Stimulated activated CD8-positive, alpha-beta memory T cell treated with anti-CD3 and anti-CD28 coated beads, Interleukin-7, amount 100 ng/mL, for 24 hours (primary cell): ENCODE results near the gene ZFYVE21.
A peak's percentile ranks its signal among the peaks of the same experiment; 100 is the strongest.
"Not testable (repeated sequence)": the region's sequence is repeated elsewhere in the genome, so short reads cannot be mapped to it uniquely, and the experiment has no call there.

Source experiments
- DNase-seq: peaks from one replicate; pipeline ENCODE4 v3.0.0-alpha.2; 2020; ENCODE audit warnings: low read depth

Gene ZFYVE21

DNA sequence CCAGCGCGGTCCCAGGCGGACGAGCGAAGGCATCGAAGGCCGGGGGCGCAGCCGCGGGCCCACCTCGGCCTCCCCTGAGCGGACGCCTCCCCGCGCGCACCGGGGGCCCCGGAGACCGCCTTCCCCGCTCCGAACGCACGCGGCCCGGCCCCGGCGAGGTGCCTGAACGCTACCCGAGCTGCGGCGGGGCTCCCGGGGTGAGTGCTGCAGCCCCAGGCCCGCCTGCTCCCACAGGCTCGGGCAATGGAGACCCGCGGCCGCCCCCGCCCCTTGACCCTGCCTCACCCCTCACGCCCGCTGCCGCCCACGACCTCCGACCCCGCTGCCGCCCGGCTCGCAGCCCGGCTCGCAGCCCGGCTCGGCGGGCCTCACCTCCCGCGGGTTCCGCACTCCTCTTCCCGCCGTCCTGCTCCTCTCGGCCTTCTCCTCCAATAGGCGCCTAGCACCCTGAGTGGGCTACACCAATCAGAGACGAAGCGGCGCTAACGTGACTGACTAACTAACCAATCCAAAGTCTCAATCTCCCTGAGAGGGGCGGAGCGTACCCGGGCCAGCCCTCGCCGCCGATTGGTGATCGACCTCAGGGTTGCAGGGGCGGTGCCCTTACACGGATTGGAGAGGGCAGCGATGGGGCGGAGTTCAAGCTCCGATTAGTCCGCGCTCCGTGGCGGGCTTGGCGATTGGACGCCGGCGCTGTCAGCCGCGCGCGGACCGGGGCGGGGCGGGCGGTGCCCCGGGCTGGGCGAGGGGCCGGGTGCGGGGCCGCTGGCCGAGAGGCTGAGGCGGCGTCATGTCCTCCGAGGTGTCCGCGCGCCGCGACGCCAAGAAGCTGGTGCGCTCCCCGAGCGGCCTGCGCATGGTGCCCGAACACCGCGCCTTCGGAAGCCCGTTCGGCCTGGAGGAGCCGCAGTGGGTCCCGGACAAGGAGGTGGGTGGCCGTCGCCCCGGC lies at the start of gene ZFYVE21, which contains the start of gene XRCC3:
ZFYVE21 (plus strand) TSS at position 759 of the 949 bp plus-strand sequence; CDS start at position 791, 32 bp downstream.
XRCC3 (minus strand) TSS at position 400 of the 949 bp plus-strand sequence. CDS start 4,364 bp downstream, outside the sequence.
- DNase-seq: peak; percentile 98

DNA sequence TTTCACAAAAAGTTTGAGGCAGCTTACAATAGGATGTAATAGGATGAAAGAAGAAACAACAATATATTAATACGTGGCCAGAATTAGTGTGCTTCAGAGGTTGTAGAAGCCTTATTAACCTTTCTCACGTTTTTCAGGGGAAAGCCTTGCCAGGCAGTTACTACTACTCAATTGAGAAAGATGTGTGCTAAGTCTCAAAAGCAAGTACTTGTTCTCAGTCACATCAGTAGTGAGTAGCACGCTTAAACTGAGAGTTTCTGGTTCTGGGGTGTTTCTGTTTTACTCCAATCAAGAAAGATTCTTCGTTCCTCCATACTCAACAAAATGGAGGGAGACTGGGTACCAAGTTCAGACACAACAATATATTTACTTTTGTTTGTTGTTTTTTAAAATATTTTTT lies 47.9 kb upstream of the ZFYVE21 start:
- no peak for DNase-seq

DNA sequence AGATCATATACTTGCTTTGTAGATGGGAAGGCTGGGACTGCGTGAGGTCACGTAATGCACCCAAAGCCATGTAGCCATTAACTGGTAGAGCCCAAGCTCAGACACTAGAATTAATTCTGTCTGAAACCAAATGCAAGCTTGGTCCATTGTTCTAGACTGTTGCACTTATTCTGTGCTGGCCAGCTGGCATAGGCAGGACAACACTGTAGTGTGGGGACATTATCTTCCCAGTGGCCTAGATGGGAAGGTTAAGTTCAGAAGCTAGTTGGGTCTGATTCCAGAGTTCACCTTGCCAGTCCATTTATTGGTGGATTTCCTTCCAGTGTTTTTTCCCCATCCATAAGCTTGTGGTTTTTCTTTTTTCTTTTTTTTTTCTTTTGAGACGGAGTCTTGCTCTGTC lies 47.5 kb upstream of the ZFYVE21 start:
- DNase-seq: no peak

DNA sequence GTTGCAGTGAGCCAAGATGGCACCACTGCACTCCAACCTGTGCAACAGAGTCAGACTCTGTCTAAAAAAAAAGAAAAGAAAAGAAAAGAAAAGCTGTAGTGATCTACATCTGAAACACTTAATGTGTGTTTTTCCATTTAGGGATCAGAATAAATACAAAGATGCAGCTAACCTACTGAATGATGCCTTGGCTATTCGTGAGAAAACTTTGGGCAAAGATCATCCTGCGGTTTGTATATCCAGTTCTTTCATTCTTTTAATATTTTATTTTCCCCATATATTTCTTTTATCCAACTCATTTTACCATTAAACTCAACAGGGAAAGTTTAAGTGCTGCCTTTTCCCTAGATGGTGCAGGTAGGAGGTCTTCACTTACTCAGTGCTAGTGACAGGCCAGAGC lies 46.2 kb upstream of the ZFYVE21 start:
- DNase-seq: no peak

DNA sequence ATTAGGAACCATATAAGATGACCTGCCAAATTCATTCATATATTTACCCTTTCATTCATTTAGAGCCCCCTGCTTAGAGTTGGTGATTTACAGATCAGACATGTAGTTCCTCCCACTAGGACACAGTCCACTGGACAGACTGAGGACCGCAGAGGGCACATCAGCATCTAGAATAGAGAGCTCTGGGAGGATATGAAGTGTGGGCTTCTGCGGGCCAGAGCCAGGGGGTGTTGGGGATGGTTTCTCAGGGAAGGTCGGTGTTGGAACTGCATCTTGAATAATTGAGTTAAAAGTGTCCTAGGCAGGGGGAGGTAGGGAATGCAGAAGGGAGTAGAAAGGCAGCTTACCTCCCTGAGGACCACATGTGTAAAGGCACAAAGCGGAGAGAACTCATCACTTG lies 43.7 kb upstream of the ZFYVE21 start:
- no peak for DNase-seq

DNA sequence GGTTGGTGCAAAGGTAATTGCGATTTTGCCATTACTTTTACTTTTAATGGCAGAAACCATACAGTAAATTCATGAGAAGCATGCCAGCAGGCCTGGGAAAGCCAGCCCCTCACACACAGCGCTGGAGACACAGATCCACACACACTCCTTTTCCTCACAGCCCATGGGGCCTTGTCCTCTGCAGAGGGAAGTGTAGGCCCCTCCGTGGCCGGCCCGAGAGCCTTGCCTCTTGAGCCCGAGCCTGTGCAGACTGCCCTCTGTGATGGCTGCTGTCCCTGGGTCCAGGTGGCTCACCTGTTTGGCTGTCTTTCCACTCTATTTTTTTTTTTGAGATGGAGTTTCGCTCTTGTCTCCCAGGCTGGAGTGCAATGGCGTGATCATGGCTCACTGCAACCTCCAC lies 39.7 kb upstream of the ZFYVE21 start:
- no peak for DNase-seq

DNA sequence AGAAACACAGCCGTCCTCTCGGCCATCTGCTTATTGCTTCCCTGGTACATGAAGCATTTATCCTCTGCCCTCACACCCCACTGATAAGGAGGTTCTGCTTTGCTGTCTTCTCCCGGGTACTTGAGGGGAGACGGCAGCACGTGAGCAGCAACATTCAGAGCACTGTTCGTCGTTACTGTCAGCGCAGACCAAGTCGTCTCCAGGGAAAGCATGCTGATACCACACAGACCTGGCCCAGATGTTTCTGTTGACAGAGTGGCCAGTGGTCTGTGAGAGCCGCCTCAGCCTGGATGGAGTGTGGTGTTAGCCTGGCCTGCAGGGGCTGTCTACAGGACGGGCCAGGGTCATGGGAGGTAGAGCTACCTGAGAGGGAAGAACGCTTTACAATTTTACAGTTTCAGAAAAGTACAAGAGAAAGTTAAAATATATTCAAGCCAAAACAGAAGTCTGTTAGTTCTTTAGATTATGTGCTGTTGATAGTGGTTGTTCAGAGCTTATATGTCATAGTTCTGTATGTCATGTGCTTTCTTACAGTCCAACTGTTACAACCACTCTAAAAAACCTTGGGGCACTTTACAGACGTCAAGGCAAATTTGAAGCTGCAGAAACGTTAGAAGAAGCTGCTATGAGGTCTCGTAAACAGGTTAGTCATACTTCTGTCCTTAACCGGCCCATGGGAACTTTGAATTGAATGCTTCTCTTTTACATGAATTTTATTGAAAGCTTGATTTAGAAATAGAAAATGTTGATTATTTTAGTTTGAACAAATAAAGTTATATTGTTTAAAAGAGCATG lies 38.5 kb upstream of the ZFYVE21 start:
- DNase-seq: no peak

DNA sequence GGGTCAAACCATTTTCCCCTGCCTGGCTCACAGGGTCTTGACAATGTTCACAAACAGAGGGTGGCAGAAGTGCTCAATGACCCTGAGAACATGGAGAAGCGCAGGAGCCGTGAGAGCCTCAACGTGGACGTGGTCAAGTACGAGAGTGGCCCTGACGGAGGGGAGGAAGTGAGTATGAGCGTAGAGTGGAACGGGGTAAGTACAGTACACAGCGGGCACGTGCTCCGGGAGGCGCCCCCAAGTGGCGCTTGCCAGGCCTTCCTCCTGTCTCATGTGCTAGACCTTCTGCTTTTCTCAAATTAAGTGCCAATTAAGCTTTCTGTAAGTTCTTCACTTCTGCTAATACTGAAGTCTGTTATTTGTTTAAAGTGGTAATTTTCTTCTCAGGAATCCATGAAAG lies 36.3 kb upstream of the ZFYVE21 start:
- DNase-seq: peak; percentile 12

DNA sequence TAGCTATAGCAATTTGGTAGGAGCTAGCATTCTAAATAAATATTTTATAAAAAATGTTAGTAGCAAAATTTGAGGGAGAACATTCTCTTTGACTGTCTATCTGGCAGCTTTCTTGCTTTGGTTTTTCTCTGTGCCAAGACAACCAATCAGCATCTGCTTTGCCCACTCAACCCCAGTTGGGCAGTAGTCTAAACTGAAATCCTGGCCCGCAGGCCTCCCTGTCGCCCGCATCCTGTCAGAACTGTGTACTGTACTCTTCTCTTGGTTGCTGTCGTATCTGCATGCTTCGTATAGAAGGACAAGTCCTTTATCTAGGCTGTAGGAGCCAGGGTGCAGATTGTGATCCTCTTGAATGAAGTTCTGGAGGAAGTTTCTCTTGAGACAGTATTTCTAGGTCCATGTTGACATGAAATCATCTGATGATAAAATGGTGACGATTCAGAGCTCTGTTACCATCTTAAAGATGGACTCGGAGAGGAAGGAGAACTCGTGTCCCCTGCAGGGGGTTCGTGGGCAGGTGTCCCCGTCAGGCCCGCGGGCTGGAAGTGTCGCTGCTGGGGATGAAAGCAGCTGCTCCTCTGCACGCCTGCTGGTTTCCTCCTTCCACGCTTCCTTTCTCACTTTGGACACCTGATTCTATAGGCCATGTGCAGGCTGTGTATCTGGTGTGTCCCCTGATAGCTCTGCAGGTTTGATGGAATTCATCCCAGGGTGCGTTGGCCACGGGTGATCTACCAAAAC lies 34.9 kb upstream of the ZFYVE21 start:
- DNase-seq: no peak

DNA sequence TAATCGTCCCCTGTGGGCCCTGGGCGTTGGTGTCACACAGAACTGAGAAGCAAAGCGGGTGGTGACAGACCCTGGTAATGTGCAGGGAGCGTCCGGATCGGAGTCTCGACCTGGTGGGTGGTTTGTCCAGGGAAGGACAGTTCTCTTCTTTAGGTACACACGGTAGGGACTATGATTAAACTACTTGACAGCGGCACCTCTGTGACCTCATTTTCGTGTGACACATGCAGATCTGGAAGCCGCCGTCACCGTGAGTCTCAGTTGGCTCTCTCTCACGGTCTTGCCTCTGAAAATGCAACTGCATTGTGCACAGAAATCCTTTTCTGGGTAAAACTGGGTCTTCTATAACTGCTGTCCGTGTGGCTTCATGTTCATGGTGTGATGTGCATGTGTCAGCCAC lies 32.5 kb upstream of the ZFYVE21 start:
- no peak for DNase-seq

DNA sequence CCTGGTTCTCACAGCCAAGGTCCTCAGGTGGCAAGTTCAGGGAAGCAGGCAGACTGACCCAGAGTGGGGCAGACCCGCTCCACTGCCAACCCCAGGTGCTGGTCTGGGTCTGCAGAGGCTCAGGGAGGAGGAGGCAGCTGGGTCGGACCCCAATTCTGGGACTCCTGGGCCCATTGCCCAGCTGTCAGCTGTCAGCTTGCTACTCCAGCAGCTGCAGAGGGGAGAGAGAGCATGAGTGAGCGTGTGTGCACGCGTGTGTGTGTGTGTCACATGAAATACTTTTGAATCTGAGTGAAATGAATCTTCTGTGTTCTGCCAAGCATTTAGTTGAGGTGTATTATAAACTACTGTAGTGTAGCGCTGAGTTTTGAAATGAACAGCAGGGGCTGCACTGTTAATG lies 31.1 kb upstream of the ZFYVE21 start:
- no peak for DNase-seq

DNA sequence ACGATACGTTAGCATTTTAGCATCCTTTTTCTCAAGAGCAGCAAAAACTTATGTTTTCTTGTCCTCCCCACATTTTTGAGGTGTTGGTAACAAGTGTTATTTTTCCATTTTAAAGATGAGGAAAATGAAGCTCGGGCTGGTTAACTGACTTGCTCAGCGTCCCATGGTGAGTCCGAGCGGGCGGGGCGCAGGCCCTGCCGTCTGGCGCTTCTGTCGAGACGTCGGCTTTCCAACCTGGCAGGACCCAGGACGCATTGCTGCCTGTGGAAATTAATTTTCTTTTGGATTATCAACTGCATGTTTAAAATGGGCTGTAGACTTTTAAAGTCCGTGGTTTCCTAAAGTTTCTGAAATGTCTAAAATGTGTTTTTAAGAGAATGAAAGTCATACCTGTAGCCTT lies 30.7 kb upstream of the ZFYVE21 start:
- no peak for DNase-seq

DNA sequence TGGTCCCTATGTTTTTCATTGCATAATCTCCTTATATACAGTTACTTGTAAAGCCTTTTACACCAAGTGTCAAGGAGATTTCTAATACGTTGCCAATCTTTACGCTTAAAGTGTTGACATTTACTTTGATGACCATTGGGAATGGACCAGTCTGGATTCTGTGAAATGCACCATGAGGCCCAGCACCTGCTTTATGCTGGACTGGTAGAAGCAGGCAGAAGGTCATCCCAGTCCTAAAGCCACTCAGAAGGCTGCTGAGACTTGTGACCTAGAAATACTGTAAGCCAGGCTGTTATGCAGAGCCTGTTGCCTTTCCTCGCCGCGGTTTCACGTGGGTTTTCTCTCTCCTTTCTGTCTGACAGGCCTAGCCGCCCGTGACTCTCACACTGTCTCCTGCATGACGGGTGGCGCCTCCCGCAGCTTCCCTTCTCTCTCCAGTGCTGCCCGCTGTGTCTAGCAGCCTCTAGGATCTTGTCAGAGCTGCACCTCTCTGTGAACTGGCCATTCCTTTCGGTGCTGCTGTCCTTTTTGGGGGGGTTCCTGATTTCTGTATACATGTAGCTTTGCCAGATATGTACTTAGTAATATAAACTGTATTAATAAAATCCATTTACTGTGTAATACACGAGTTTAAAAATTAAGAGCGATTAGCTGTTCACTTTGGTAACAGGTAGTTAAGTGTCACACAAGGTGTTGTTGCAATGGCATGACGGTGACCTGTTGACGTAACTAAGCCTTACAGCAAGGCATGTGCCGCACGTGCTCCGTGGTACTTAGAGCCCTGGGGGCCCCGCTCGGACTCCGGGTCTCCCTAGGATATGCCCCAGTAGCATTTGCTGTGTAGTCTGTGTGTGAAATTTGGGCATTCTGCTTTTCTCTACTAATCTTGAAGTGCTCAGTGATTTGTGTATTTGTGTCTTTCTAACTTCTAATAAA lies 30.1 kb upstream of the ZFYVE21 start:
- no peak for DNase-seq

DNA sequence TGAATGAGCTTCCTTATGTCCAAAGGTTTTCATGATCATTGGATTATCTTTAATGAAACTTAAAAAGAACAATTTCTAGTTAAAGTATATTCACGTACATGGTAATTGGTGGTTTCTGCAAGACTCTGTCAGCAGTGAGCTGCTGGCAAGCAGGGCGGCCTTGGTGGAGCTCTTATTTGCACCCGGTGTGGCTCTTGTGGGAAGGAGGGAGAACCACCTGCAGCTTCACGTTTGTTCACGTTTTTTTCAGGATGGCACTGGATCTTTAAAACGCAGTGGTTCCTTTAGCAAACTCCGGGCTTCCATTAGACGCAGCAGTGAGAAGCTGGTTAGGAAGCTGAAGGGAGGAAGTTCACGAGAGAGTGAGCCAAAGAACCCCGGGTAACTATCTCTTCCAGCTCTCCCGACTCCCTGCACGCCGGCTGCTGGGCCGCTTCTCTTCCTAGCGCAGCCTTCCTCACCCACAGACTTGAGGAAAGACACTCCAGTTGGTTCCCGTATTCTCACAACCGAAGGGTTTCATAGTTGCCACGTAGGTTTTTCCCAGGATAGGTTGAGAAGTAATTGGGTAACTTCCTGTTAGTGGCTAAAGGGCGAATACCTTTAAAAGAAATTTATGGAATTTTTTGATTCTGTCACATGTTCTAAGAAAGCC lies 28.7 kb upstream of the ZFYVE21 start:
- no peak for DNase-seq

DNA sequence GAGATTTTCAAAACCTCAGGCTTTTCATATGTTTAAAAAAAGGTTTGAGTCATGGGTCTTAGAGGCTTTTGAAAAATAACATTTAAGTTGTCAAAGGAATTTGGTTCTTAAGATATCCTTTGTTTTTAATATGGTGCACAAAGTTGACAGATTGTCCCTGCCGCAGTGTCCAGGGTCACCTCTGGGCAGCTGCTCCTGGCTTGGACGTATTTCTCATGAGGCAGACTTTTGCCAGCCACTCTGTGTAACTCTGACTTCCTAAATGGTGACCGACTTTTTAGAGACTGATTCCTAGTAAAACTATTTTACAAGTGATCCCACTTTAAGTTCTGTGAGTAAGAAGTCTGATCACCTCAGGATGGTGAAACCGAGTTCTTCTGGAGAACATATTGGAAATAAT lies 27.9 kb upstream of the ZFYVE21 start:
- no peak for DNase-seq

DNA sequence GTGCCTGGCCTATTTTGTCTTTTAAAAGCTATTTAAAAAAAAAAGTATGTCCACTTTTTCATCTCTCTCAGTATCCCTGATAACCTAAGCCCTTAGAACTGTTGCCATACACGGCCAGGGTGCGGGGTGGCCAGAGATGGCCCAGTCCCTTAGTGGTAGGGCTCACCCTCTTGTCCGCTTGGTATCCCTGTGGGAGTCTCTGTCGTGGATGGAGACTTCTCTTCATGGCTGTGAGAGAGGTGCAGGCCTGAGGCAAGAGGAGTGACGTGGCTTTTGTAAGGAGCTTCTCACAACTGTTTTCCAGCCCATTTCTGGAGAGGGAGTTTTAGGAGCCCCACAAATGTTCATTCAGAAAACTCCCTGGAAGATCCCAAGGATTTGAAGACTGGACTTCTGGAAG lies 27.2 kb upstream of the ZFYVE21 start:
- no peak for DNase-seq

DNA sequence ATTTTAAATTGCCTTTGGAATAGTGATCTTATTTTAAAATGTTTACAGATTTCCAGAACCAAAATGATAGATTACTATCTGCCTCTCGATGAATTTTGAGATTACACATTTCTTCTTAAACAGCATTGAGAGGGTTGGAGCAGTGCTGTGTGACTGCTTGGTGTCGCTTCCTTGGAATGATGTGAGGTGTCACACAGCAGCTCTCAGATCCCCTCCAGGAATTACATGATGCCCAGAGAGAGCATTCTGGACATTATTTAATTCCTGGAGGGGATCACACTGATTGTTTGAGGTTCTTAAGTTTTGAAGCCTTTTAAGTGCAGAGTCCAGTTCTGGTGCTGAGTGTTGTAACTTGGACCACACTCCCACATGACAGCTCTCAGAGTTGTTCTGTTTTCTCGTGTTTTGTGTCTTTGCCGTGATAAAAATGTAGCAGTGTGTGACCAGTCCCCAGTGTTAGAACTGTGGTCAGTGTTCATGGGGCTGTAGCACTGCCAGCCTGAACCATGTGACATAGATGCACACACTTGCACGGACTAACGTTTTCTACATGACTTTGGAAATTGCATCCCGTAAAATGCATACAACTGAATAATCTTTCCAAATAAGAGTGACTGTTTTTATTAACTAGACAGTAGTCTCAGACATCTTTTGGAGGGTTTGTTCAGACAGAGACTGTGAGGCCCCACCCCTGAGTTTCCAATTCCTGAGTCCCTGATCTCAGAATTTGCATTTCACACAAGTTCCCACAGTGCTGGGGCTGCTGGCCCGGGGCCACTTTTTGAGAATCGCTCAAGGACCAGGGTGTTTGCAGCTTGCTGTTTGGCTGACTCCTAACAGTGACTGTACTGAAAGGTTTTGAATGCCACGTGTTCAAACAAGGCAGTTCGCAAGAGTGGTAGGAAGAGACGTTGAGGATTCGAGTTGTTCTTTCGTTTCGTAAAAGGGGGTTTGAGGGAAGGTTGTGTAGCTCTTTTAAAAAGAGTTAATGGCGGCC lies 26.4 kb upstream of the ZFYVE21 start:
- DNase-seq: no peak

DNA sequence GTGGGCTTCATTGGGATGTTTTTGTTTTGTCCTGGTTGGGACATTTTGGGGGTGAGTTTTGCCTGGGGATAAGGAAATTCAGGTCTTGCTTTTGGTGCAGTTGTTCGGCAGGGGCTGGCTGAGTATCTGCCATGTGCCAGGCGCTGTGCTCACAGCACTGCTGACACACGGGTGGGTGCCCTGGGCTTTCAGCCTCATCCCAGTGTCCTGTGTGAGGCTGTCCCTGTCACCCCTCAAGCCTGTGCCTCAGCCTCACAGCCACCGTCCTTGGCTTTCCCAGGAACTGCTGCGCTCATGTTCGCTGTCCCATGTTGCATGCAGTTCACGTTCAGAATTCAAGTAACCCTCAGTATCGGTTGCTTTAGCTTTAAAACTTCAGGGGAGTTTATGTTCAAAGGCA lies 25.3 kb upstream of the ZFYVE21 start:
- no peak for DNase-seq

DNA sequence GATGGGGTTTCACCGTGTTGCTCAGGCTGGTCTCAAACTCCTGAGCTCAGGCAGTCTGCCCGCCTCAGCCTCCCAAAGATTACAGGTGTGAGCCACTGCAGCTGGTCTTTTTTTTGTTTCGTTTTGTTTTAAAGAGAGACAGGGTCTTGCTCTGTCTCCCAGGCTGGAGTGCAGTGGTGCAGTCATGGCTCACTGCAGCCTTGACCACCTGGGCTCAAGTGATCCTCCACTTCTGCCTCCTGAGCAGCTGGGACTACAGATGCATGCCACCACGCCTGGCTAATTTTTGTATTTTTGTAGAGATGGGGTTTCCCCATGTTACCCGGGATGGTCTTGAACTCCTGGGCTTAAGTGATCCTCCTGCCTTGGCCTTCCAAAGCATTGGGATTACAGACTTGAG lies 24.0 kb upstream of the ZFYVE21 start:
- not testable (repeated sequence) for DNase-seq
